Kidney (tissue), 14 donors: ENCODE data around the gene LIPC. TPM values are rescaled to one million over a fixed set of nuclear protein-coding genes. Genes with fewer than 3 reads are reported as not detected.

Source experiments
- DNase-seq, 5 donors: peaks; one replicate each; pipeline ENCODE4 v3.0.0-alpha.2; 2013 to 2020
- FAIRE-seq: peaks from 2 replicates; lab custom pipeline; 2012; peaks lifted over from hg19 to GRCh38; lab: Jason Lieb, UNC
- H3K27ac ChIP-seq, 2 donors: one replicate each; pipeline ENCODE4 v1.7.0; 2013; ENCODE audit warnings: low read depth in 2 of 2, low read length in 2 of 2, inconsistent platforms in 1 of 2
- H3K27me3 ChIP-seq: one replicate; pipeline ENCODE4 v1.7.1; 2013; ENCODE audit warnings: low read length, inconsistent platforms; ENCODE audit not compliant: control insufficient read depth, insufficient read depth
- H3K36me3 ChIP-seq, 3 donors: one replicate each; pipeline versions ENCODE4 v1.7.0 to v1.7.1; 2013; ENCODE audit warnings: low read length in 3 of 3, control low read depth in 1 of 3, inconsistent platforms in 1 of 3; ENCODE audit not compliant: insufficient read depth in 3 of 3, control insufficient read depth in 2 of 3
- H3K4me1 ChIP-seq, 3 donors: one replicate each; pipeline versions ENCODE4 v1.7.0 to v1.7.1; 2013; ENCODE audit warnings: low read length in 3 of 3, inconsistent platforms in 1 of 3, low read depth in 1 of 3; ENCODE audit not compliant: control insufficient read depth in 2 of 3, insufficient read depth in 2 of 3
- H3K4me3 ChIP-seq, 3 donors: one replicate each; pipeline versions ENCODE4 v1.7.0 to v1.8.1; 2013; ENCODE audit warnings: low read length in 3 of 3, control low read depth in 1 of 3, inconsistent platforms in 1 of 3
- H3K9ac ChIP-seq, 3 donors: one replicate each; pipeline versions ENCODE4 v1.7.0 to v1.7.1; 2013; ENCODE audit warnings: low read length in 3 of 3, control low read depth in 1 of 3, inconsistent platforms in 1 of 3
- H3K9me3 ChIP-seq, 3 donors: one replicate each; pipeline versions ENCODE4 v1.7.0 to v1.7.1; 2013; ENCODE audit warnings: low read length in 3 of 3, control low read depth in 1 of 3, inconsistent platforms in 1 of 3; ENCODE audit not compliant: control insufficient read depth in 2 of 3, insufficient read depth in 1 of 3
- intact Hi-C: fragments of 100-400 bp; cut with DNase I; formaldehyde crosslinking; loops from one replicate; pipeline ENCODE4 v1.11.1; 2022
- polyA plus RNA-seq: library from polyadenylated mRNA; stranded (reverse); fragments of 350-450 nt; fragmentation: Illumina TruSeq; extraction: RNeasy Lipid Tissue Mini Kit (QIAGEN cat#74804); gene quantifications from one replicate; pipeline ENCODE4 v1.2.3, GENCODE V29; 2014; ENCODE audit warnings: low read depth, low replicate concordance; ENCODE audit not compliant: insufficient read depth
- total RNA-seq: library from RNA; stranded (reverse); fragmentation: NEBNext Ultra II Directional; extraction: Animal tissue kit (Norgen Biotek cat#: 25700); gene quantifications from one replicate; pipeline ENCODE4 v1.2.1, GENCODE V29; 2021
- TF ChIP-seq, protein P1 (sequence below): IDR thresholded peaks from 3 replicates; pipeline ENCODE4 v1.5.1; 2012; ENCODE audit warnings: mild to moderate bottlenecking, moderate library complexity, borderline replicate concordance; ENCODE audit not compliant: insufficient read depth; ENCODE audit errors: extremely low read depth
- donor health status: control.
- donor health status: control.
- donor health status: control.
- donor health status: control.
- donor health status: control.
- donor health status: DM: yes; HTN: yes; CAD: no.
- donor health status: Normal renal cell carcinoma (clear cell type).

Gene LIPC
- total and polyA plus RNA-seq, 2 donors from 2014 or later, result 9.9 to 21.6 TPM

- Histone ChIP-seq H3K4me1 (peaks cover 0 to under 1% (median 0%) of the 10 kb centered on the region in 3 donors), H3K9me3 (no peaks in the 10 kb centered on the region), H3K27ac (no peak overlapping the region), H3K27me3 (no peaks in the 10 kb centered on the region), H3K36me3 (no peaks in the 10 kb centered on the region), H3K4me3 (no peak overlapping the region), H3K9ac (no peak overlapping the region)
- DNase-seq (peak in 1 of 5 donors; percentile 37), FAIRE-seq (no peak)
- intact Hi-C loops, result no loop called here
- TF ChIP-seq, protein P1, sequence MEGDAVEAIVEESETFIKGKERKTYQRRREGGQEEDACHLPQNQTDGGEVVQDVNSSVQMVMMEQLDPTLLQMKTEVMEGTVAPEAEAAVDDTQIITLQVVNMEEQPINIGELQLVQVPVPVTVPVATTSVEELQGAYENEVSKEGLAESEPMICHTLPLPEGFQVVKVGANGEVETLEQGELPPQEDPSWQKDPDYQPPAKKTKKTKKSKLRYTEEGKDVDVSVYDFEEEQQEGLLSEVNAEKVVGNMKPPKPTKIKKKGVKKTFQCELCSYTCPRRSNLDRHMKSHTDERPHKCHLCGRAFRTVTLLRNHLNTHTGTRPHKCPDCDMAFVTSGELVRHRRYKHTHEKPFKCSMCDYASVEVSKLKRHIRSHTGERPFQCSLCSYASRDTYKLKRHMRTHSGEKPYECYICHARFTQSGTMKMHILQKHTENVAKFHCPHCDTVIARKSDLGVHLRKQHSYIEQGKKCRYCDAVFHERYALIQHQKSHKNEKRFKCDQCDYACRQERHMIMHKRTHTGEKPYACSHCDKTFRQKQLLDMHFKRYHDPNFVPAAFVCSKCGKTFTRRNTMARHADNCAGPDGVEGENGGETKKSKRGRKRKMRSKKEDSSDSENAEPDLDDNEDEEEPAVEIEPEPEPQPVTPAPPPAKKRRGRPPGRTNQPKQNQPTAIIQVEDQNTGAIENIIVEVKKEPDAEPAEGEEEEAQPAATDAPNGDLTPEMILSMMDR, result no peak
Observed at GRCh38 chr15:58447271-58448010, 15.7 kb downstream of the LIPC start.

DNA sequence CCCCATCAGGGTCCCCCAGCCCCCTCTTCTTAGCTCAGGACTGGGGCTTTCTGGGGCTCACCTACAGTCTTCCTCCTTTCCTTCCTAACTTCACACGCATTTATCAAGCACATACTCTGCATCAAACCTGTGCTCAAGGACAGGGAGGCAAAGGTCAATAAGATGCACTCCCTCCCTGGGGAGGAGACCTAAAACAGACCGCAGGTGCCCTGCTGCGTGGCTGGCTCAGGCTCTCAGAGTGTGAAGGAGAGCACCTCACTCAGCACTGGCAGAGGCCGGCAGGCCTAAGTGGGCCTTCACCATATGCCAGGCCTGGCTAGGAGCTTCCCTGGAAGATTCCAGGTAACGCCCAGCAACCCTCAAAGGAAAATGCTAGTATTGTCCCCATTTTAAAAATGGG is 16.5 kb downstream of the LIPC start:
- no peak overlapping the region for H3K9ac ChIP-seq
- FAIRE-seq (no peak), DNase-seq (no peak)
- TF ChIP-seq, protein P1, result no peak
- no peaks in the 10 kb centered on the region for H3K27me3 ChIP-seq
- intact Hi-C loops, result no loop called here
- H3K9me3 ChIP-seq, result no peaks in the 10 kb centered on the region
- no peak overlapping the region for H3K4me3 ChIP-seq
- no peaks in the 10 kb centered on the region for H3K4me1 ChIP-seq
- no peaks in the 10 kb centered on the region for H3K36me3 ChIP-seq
- H3K27ac ChIP-seq, result no peak overlapping the region

- no peaks in the 10 kb centered on the region for H3K36me3 ChIP-seq
- H3K9me3 ChIP-seq, result no peaks in the 10 kb centered on the region
- TF ChIP-seq, protein P1, result no peak
- DNase-seq, result no peak
- H3K27me3 ChIP-seq, result no peaks in the 10 kb centered on the region
- no peak overlapping the region for H3K27ac ChIP-seq
- no peak for FAIRE-seq
- no peaks in the 10 kb centered on the region for H3K4me1 ChIP-seq
- H3K4me3 ChIP-seq, result no peak overlapping the region
- intact Hi-C loops, result no loop called here
- H3K9ac ChIP-seq, result no peak overlapping the region
Observed at GRCh38 chr15:58448906-58449305, 17.1 kb downstream of the LIPC start.
